Activated CD4-positive, alpha-beta T cell treated with anti-CD3 and anti-CD28 coated beads, Interleukin-2, amount 50 U/mL, for 24 hours (primary cell): Measurements from ENCODE around the gene MICAL2.

Source experiments
- DNase-seq, 2 donors: peaks; one replicate each; pipeline ENCODE4 v3.0.0-alpha.2; 2020; ENCODE audit warnings: low read depth in 1 of 2, low spot score in 1 of 2

Gene MICAL2

DNA sequence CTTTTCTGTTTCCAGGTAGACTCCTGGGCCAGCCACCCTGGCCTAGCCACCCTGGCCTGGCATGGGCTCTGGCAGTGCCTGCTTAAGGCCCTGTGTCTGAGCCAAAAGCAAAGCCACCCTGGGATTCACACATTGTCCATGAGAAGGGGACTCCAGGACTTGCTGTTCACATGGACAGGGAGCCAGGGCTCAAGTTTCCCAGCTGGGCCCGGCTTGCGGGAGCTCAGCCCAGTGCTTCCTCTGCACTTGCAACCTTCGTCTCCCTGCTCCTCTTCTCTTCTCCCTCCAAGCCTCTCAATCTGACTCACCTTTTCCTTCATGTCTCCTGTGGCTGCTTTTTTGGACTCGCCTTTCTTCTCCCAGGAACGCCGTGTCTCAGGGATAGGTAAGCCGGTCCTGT lies 130.3 kb downstream of the MICAL2 start:
- no peak for DNase-seq

DNA sequence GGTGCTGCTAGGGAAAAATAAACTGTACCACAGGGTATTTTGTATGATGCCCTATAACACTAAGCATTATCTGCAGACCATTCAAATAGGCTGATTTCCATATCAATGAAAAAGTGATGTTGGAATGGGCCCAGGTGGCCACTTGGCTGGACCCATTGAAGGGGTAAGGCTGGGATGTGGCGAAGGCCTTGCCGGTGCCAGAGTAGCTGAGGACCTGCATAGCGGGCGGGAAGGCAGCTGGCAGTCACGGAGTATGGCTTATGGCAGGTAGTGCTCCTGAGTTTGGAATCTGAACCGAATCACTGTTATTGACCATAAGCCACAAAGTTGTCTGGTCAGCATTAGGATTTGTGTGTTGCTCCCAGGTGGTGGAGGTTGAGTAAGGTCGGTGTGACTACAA lies 131.0 kb downstream of the MICAL2 start:
- DNase-seq: no peak

DNA sequence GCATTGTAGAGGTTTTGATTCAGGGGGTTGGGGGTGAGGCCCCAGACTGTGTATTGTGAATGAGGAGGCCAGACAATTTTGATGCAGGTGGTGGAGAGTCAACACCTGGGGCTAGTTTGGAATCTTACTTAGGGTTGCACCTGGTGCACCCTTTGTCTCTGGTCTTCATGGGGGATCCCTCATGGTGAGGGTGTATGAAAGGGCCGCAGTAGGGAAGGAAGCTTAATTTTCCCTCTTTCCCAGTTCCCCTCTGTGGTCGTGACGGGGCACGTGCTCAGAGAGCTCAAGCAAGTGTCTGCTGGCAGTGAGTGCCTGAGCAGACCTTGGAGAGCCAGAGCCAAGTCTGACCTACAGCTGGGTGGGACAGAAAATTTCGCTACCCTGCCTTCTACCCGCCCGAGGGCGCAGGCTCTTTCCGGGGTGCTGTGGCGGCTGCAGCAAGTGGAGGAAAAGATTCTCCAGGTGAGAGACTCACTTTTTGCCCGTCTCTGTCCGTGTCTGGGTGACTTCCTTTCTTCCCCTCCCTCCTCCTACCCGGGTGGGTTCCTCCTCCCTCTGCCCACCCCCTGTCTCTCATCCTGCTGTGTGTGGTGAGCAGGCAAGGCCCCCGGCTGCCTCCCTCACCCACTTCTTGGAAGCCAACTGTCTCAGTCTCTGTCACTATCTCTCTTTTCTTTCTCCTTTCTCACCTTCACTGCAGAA lies 131.7 kb downstream of the MICAL2 start:
- DNase-seq: no peak

DNA sequence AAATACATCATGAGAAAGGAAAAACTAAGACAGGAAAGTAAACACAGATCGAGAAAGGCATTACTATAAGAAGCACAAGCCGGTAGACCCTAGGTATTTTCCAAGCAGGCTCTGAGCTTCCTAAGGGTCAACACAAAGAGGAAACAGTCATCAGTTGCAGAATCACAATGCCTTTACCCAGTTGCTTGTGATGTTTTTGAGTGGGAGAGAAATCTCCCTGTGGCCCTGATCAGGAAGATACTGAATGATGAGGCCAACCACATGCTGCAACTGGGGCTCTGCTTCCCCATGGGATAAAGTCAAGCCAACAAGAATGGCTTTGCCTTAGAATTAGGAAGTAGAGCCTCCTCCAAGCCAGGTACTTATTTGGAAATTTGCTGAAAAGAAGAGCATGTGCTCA lies 132.6 kb downstream of the MICAL2 start:
- no peak for DNase-seq

DNA sequence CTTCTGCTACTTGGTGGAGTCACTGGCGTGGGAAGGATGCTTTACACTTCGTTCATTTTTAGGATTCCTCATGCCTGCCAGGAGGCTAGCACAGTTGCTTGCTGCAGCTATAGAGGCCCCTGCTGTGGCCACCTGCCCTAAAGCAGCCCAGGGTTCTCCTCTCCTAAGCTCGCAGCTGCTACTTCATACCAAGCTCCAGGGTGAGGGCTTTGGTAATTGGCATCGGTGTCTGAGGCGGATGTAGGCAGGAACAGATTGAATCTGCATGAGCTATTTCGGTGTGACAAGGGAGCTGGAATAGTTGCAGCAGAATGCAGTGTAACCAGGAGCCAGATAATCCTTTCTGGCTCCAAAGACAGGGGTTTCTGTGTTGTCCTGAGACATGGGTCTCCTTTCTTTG lies 133.1 kb downstream of the MICAL2 start:
- no peak for DNase-seq

DNA sequence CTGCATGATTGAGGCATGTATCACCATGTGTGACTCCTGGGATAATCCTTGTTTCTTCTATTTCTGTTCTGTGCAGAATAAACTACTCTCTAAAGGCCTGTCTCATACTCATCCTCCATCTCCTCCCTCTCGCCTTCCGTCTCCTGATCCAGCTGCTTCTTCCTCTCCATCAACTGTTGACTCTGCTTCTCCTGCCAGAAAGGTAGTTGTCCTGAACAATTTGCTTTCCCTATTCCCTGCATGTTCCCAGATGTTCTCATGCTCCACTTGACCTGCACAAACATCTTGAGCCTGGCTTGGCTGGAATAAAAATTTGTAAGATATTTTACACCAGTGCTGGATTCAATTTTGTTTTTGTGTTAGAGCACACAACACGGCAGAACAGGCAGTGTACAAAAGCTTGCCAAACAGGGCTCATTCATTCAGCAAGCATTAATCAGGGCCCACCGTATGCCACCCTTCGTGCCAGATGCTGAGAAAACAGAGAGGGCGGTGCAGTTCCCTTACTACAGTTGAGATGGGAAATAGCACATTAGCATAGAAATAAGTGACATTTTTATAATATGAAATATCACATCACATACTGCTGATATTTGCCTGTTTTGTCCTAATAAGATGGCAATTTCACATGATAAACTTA lies 133.6 kb downstream of the MICAL2 start:
- DNase-seq: no peak

DNA sequence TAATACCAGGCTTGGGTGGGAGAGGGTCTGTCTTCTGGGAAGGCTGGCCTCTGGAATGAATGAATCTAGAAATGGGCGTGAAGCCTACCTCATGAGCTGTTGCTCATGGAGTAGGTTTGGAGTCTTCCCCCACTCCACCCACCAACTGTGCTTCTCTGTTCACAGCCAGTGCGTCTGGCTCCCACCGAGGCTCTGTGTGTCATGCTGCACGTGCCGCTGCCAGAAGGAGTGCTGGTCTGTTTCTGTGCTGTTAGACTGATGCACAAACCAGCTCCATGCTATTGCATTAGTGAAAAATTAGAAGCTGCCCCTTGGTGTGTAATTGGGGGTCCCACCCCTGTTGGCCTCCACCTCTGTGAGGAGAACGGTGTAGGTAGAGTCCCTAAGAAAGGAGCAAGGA lies 134.7 kb downstream of the MICAL2 start:
- no peak for DNase-seq

DNA sequence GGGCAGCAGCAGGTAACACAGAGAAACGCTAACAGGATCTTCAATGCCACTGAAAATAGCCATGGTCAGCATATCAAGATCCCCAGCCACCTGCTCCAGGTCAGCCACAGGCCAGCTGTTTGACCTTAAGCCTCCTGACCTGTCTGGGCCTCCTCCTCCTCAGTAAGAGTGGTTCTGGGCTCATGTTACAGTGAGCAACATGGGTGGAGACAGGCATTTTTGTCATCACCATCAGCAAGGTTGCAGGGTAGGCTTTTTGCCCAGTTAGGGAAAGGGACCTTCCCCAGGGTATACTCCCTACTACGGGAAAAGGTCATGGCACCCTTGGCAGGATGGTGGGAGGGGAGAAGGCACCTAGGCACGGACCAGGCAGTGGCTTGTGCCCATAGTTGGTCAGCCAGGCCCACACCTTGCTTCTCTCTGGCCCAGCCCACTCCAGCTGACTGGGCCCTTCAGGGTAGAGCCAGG lies 135.2 kb downstream of the MICAL2 start:
- no peak for DNase-seq

DNA sequence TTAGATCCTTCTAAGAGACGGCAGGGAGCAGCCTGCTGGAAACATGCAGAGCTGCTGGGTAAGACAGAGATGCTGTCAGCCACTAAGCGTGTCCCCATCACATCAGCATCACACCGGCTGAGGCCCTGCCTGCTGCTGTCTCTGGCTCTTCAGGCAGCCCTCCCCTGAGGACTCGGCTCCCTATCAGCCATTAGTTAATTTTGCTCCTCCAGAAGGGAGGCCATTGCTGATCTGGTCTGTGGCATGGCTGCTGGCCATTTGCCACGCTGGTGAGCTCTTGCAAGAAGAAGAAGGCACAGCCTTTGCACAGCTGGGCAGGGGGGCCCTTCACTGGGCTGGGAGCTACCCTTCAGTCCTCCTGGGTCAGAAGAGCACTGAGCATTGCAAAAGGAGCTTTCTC lies 135.8 kb downstream of the MICAL2 start:
- no peak for DNase-seq

DNA sequence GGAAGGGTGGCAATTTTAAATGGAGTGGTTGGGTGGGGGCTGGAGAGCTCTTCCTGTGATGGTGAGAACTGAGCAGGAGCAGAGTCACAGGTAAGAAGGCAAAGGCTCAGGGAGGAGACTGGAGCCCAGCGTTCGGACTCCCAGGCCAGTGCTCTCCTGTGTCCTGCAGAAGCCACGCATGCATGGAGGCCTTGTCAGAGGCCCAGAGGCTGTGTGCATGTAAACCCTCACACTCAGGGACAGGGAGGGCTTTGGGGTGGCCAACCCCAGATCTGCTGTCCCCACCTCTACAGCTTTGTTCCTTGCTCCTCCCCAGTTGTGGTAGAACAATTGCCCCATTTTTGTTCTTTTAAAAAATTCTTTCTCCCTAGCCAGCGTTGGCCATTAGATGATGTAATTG lies 136.6 kb downstream of the MICAL2 start:
- DNase-seq: no peak

DNA sequence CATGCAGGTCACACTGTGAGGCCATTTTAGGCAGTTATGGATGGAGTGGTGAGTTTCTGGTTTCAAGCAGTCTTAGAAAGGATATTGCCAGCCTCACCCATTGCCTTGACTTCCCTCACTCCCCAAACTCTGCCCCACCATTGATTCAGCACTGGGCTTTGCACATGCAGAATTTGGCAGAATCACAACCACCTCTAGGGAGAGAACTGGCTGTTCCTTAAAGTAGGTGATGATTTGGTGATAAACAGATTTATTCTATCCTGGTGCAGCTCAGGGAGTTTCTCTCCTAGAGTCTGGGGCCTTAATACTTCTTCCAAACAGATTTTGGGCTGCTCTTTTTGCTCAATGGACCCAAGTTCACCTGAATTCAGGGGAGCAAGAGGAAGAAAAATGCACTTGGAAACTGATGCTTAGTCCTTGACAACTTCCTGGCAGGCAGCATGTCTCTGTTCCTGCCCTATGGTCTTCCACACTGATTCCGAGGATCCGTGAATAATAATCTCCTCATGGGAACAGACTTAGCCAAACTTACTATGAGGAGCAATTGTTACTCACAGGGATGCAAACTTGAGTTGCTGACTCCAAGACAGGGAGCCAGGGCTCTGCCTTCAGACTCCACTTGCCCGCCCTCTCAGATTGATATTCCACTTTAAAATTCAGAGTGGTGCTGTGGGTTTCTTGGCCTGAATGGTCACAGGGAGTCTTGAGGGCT lies 137.3 kb downstream of the MICAL2 start:
- DNase-seq: no peak

DNA sequence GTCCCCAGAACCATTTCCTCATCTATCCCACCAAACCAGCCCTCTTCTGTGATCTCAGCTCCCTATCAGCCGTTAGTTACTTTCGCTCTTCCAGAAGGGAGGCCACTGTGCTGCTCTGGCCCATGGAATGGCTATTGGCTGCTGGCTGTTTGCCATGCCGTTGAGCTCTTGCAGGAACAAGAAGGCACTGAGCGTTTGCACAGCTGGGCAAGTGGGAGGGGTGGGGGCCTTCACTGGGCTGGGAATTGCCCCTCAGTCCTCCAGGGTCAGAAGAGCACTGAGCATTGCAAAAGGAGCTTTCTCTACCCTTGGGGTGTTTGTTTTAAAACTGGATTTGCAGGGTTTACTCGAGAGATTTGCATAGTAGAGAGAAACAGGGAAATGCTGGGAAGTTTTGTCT lies 137.9 kb downstream of the MICAL2 start:
- DNase-seq: no peak

DNA sequence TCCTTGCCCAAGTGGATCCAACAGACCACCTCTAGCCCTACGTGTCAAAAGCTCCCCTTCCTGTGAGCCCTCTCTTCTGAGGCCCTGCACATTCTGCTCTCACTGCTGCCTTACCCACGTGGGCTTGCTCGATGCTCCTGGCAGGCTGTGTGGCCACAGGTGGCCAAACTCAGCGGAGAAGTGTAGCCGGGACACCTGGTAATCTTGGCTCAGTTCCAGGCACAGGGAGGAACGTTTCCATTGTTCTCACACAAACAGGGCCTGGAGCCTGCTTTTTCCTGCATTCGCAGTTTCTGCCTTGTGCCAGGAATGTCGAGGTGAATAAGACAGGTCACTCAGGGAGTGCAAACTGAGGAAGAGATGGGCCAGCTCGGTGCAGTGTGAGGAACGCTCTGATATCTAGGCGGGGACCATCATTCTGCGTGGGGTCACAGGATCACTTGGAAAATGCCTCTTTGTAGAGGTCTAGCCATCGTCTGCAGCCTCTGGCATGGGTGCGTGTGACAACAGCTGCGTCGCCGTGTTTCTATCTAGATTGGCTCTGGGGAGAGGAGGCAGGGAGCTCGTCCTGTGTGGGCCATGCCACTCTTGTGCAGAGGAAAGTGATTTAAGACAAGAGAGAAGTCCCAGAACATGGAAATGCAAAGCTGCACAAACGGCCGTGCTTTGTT lies 139.3 kb downstream of the MICAL2 start:
- DNase-seq: no peak

DNA sequence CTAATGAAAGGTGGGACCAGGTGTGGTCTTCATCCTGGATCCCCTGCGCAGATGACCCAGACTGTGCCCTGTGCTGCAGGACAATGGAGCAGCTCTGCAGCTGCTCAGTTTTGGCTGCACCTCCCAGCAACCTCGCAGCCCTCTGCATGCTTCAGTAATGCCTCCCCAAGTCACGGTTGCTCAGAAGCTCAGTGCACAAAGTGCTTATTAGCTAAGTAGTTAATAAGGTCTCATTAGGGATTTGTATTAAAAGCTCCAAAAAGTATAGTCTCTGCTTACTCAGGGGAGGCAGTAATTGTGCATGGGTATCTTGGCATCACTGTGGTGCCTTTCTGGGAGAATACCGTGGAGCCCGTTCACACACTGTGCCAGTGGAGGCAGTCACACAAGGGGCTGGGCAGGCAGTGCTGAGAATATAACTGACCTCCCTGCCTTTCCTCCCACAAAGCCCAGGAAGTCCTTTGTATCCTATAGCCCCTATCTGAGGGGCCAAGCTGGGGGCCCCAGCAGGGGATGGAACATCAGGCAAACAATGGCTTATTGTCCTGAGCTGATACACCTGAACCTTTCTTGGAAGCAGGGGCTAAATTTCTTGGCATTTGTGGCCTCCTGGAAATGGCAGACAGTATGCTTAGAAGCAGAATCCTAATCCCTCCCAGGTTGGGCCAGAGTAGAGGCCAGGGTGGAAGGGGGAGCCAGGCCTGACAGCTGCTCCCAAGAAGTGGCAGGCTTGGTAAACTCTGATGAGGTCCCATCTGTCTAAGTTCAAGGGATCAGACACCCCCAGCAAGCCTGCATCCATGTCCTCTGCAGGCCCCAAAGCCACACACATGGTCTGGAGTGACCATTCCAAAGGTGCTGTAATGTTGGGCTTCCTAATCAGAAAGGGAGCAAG lies 141.5 kb downstream of the MICAL2 start:
- DNase-seq: no peak

DNA sequence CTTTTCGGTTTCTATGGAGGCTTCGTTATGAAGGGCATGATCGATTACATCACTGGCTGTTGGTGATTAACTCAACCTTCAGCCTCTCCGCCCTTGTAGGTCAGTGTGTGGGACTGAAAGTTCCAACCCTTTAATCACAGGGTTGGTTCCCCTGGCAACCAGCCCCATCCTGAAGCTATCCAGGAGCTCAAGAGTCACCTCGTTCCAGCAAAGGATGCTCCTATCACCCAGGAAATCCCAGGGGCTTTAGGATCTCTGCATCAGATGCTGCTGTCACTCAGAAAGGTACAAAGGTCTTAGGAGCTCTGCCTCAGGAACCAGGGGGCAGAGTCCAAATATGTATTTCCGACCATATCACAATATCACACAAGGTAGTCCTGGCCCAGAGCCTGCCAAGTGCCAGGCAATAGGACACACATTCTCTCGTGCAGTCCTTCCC lies 143.5 kb downstream of the MICAL2 start:
- DNase-seq: no peak

DNA sequence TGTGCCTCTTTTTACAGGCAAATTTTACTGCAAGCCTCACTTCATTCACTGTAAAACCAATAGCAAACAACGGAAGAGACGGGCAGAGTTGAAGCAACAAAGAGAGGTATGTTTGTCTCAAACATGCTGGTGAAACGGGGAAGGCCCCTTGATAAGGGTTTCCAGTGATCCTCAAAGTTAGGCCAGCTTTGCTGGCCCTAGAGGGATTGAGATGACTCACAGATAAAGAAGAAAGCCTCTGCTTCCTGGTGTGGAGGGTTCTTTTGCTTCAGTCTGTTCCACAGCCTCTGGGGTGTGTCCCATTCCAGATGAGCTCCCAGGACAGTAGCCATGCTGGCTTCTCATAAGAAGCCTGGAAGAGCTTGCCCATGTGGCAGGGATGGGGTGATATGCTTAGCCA lies 148.1 kb downstream of the MICAL2 start:
- DNase-seq: no peak

DNA sequence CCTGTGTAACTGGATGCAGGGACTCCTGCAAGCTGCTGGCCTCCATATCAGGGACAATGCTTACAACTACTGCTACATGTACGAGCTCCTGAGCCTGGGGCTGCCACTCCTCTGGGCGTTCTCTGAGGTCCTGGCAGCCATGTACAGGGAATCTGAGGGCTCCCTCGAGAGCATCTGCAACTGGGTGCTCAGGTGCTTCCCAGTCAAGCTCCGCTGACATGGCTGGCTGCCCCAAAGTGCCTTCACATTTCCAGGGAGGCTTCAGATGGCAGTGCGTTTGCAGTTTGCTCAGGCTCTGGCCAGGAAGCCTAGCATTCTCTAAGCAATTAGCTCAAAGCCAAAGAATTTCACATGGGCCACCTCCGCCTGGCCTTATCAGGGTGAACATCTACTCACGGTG lies 149.6 kb downstream of the MICAL2 start:
- DNase-seq: no peak

DNA sequence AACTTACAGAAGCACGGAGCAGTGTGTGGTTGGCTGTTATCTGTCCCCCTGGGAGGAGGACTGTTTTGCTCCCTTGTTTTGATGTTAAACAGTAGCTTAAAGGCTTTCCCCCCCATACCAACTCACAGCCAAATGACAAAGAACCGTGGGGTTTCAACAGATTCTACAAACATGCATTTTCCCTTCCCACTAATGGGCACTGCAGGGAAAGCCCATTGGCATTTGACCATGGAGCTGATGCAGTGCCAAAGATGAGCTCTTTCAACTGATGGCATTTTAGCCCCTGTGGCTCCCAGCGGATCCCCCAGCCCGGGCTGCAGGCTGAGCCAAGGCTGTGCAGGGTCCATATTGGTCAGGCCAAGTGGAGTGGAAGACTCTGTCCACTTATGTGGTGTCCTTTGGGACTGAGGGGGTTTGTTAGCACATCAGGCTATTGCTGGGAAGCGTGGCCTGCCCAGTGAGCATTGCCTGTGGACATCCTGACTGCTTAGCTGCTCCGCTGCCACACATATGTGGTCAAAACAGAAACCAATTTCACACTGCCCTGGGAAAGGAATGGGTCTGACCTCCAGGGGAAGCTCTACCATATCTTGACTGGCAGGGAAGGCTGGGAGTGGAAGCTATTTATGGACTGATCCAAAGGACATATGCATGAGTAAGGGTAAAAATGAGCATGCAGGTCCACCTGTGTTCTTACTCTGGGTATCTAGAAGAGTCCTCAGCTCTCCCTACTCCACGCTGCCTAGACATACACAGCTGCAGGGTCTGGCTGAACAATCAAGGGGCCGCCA lies 150.5 kb downstream of the MICAL2 start:
- no peak for DNase-seq

DNA sequence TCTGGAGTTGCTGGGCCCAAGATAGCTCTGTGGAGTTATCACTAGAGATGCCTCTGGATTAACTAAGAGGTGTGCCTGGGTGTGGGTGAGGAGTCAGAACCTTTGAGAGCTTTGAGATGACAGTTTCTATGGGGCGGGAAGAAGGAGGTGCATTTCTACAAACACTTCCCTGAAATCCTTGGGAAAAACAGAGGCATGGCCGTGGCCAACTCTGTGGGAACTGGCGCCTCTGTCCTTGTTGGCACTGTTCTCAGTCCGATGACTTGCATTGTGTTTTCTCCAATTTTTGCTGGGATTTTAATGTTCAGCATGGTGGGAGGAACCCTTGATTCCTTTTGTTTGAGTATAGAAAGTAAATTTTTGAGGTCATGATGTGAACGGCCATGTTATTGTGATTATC lies 151.2 kb downstream of the MICAL2 start:
- DNase-seq: no peak

DNA sequence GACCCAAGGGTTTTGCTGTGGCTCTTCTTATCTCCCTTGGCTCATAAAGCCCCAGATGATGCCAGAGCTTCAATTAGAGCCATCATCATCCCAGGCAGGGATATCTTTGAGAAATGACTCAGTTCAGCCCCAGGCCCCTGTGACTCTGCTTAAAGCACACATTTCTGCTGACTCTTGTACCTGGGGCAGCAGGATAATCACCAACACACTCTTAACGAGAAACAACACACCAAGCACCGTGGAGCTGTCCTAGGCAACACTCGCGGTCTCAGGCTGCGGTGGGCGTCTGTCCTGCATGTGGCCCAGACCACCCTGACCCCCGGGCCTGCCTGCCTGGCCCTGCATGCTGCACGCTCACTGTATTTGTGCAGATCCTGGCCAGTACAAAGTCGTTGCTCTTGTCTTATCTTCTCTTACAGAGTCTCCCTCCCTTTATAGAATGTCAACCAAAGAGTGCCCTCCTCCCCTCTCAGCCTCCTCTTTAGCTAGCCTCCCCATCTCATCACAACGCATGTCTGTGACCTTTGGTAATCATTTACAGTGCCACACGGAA lies 152.8 kb downstream of the MICAL2 start:
- no peak for DNase-seq
